GM19397 (cell line): ENCODE data around the gene EEPD1.
"Not testable (repeated sequence)": the region's sequence is repeated elsewhere in the genome, so short reads cannot be mapped to it uniquely, and the experiment has no call there.

ENCODE experiments used
- ATAC-seq: cut with Tn5 transposase; IDR thresholded peaks from one replicate; pipeline ENCODE4 v1.9.1; 2021; ENCODE audit warnings: mild to moderate bottlenecking, moderate library complexity; ENCODE audit not compliant: unreplicated experiment

EEPD1 gene

DNA sequence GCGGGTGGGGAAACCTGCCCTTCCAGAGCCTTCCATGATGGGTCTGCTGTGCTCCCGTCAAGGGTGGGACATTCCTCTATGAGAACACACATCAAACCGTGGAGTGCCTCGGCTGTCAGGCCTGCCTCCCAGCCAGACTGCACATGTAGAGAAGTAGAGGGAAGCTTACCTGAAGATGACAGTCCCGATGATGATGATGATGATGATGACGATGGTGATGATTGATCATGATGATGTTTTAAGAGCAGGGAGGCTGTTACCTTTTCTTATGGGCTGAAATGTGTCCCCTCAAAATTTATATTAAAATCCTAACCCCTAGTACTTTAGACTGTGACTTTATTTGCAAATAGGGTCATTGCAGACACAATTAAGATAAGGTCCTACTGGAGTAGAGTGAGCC is 160.6 kb downstream of the EEPD1 start:
- no peak for ATAC-seq

DNA sequence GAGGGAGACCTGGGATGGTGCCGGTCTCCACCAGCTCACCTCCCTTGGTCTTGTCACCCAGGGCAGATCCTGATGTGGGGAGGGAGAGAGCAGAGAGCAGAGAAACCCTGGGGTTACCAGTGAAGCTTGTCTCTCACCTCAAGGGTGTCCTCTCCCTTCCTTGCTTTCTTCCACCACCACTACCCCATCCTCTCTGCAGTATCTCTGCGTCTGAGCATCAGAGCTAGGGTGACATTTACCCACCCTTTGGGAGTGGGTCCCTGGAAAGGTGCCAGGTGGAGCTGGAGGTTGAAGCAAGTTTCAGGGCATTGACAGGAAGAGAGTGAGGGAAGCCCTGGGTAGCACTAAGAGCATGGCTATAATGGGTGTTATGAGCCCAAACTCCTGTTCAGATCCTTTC is 161.4 kb downstream of the EEPD1 start:
- no peak for ATAC-seq

DNA sequence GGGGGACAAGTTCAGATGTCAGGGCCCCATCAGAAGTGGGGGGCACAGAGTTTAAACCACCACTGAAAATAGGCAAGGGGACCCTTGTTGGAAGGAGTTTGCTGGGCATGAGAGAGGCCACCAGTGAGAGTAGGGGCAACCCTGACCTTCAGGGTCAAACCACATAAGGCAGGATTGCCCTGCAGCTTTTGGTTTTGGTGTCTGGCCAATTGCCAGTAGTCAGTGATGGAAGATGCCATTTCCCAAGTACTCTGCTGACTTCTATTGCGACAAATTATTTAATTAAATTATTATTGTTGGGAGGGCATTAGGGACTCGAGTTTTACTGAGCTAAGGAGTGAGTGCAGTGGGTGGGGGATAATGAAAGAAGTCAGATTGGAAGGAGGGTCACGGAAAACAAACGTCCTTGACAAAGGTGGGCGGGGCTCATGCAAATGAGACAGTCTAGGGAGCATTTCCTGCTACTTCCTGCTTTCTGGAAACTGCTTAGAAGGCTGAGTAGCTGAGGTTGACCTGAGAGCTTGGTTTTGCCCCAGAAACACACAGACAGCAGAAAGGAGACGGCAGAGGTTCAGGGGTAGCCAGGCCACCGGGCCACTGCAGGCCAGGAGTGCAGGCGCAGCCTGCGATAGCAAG is 162.4 kb downstream of the EEPD1 start:
- no peak for ATAC-seq

DNA sequence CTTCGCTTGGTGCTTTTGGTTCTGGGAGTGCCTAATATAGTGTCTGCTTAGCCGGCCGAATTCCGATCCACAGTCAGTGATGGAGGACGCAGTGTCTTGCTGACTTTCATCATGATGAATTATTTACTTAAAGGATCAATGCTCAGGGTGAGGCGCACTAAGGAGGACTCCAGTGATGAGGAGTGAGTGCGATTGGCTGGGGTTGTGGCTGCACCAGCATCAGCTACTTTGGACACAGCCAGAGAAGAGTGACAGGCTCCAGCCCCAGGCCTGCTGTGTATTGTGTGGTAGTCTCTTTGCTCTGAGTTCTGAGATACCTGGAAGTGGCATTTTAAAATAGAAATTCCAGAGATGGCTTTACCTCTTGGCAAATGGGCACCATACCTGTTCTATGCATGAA is 163.3 kb downstream of the EEPD1 start:
- ATAC-seq = no peak

DNA sequence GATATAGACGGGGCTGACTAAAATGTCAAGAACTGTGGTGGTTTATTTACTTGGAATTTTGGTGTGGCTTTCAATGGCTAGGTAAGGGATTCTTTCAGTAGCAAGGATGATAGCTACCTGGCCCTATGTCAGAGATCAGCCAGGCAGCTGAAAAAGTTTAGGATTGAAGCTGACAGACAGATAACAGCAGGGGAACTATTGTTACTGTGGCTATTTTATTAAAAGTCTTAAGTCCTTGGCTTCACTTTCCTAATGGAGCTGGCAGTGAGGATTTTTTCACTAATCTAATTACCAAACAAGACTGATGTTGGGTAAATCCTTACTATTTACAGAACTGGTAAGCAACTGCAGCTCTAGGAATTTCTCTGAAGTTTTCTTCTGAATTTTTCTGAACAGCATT is 164.2 kb downstream of the EEPD1 start:
- no peak for ATAC-seq

DNA sequence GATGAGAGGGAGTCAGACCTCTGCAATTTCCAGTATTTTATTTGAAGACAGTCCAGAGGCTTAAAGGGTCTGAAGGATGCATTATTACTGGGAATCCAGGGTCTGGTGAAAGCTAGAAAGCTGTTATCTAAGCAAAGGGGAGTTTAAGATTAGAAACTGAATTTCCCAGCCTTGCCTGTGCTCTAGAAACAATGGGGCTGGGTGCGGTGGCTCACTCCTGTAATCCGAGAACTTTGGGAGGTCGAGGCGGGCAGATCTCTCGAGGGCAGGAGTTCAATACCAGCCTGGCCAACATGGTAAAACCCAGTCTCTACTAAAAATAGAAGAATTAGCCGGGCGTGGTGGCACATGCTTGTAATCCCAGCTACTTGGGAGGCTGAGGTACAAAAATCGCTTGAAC is 165.1 kb downstream of the EEPD1 start:
- no peak for ATAC-seq

DNA sequence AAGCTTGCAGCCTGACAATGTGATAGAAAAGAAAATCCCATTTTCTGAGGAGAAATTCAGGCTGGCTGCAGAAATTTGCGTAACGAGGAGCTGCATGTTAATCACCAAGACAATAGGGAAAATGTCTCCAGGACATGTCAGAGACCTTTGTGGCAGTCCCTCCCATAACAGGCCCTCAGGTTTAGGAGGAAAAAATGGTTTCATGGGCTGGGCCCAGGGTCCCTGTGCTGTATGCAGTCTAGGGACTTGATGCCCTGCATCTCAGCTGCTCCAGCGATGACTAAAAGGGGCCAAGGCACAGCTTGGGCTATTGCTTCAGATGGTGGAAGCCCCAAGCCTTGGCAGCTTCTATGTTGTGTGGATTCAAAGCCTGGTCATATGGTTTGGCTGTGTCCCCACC is 168.2 kb downstream of the EEPD1 start:
- not testable (repeated sequence) for ATAC-seq

DNA sequence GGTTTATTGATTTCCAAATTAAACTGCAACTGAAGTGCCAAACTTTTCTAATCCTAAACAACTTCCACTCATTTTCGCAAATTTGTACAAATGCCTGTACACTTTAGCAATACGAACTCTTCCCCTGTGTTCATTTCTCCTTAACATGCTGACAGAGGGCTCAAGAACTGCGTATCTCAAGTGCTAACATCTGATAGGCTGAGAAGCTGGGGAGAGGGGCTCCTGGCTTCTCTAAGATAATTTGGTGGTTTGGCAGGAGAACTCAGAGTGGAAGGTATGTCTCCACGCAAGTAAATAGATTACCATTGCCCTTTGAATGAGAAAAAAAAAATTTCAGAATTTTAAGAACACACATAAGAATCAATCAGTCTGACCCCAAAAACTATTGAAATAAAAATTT is 183.3 kb downstream of the EEPD1 start:
- no peak for ATAC-seq

DNA sequence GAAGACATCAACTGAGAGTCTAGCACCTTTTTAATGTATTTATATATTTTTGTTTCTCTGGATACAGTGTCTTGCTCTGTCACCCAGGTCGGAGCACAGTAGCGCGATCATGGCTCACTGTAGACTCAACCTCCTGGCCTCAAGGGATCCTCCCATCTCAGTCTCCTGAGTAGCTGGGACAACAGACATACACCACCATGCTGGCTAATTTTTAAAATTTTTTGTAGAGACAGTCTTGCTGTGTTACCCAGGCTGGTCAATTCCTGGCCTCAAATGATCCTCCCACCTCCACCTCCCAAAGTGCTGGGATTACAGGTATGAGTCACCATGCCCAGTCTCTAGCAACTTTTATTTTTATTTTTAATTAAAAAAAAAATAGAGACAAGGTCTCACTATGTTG is 185.2 kb downstream of the EEPD1 start:
- ATAC-seq = no peak

DNA sequence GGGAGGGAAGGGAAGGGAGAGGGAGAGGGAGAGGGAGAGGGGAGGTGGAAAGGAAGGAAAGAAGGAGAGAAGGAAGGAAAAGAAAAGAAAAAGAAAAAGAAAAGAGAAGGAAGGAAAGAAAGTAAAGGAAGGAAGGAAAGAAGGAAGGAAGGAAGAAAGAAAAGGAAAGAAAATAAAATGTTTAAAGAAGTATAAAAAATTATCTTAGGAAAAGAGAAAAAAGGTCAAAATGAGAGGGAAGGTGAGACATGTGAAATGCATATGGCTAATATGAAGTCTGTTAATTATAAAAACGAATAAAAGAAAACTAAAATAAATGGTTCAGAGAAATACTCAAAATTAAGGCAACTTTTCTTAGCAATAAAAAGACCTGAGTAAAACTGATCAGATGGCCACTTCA is 190.5 kb downstream of the EEPD1 start:
- ATAC-seq = no peak

DNA sequence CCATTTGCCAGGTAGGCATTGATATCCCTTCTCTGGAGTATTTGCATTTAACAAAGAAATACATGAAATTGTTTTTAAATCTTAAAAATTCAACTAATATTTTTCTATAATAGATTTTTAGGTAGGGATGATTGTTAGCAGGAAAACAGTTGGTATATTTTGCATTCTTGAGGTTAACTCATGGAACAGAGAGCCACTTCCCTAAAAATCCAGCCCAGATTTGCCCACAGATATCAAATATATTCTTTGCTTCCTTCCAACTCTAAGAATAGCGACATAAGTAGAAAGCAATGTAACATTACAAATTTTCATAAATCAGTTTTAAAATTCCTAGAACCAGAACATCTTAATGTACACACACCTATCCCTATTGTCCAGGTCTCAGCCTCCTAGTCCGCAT is 191.6 kb downstream of the EEPD1 start:
- no peak for ATAC-seq

DNA sequence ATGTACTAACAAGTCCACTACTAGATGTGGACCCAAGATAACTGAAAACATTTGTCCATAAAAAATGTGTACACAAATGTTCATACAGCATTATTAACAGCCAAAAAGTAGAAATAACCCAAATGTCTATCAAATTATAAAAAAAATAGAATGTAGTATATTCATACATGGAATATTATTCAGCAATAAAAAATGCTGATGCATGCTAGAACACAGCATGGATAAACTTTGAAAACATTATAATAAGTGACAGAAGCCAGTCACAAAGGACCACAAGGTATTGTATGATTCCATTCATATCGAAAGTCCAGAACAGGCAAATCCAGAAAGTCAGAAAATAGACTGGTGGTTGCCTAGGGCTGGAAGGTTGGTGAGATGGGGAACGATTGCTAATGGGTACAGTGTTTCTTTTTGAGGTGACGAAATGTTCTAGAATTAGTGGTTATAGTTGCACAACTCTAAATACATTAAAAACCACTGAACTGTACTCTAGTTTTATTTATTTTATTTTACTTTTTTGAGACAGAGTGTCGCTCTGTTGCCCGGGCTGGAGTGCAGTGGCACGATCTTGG is 193.3 kb downstream of the EEPD1 start:
- ATAC-seq = no peak

DNA sequence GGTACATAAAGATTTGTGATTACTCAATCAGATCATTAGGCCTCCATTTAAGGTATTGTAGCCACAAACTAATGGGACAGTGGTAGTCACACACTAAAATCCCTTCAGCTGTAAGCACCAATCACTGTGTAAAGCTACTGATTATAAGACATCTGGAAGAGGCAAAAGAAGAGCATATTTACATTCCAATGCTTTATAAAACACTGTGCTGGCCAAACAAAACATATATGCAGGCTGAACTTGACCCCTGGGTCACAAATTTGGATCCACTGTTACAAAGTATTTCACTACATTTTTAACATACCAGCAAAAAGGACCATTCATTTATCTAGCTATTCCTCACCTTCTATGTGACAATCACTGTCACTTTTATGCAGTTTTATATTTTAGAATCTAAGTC is 195.2 kb downstream of the EEPD1 start:
- ATAC-seq = no peak

DNA sequence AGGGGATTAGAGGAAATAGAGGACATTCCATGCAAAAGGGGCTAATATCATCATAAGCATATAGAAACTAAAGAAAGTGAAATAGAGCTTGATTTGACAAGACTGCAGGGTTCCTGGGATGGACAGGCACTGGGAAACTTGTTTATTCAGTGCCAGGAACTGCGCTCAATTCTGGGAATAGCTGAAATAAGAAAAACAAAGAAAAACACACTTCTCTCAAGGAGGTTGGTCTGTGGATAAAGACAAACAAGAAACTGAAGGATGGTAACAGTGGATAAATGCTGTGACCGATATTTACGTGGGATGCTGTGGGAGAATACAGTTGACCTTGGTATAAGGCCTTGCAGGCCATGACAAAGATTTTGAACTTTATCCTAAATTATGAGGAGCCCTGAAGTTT is 195.7 kb downstream of the EEPD1 start:
- no peak for ATAC-seq

DNA sequence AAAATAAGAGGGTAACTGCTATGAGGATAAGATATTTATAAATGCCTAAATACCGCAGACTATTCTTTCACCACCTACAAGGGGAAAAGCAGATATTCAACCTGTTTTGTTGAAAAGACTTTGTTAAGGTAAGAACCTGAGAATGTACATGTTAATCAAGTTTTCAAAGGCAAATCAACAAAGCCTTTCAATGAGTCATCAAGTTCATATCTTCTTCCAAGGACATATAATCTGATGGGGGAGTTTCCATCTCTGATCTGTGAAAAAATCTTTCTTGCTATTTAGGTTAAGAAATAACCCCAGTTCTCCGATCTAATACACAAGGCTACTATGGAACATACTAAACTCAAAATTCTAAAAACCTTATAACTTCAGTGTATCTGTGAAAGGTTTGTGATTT is 196.6 kb downstream of the EEPD1 start:
- no peak for ATAC-seq
